HG02571 (cell line): ENCODE results near the gene RILPL2.
"Not testable (repeated sequence)": the region's sequence is repeated elsewhere in the genome, so short reads cannot be mapped to it uniquely, and the experiment has no call there.

Experiments used
- ATAC-seq: cut with Tn5 transposase; IDR thresholded peaks from one replicate; pipeline ENCODE4 v1.9.1; 2021; ENCODE audit warnings: mild to moderate bottlenecking, moderate library complexity; ENCODE audit not compliant: unreplicated experiment

The RILPL2 gene

GRCh38 chr12:123407269-123407668 is 29.2 kb downstream of the RILPL2 start:
- ATAC-seq, result not testable (repeated sequence)

GRCh38 chr12:123404581-123404980 is 31.9 kb downstream of the RILPL2 start:
- no peak for ATAC-seq

GRCh38 chr12:123401753-123402683 is 34.5 kb downstream of the RILPL2 start:
- no peak for ATAC-seq

- no peak for ATAC-seq
Observed at GRCh38 chr12:123399255-123399617, 37.2 kb downstream of the RILPL2 start.

GRCh38 chr12:123398550-123399254 is 37.8 kb downstream of the RILPL2 start:
- no peak for ATAC-seq

- no peak for ATAC-seq
Observed at GRCh38 chr12:123398177-123398549, 38.3 kb downstream of the RILPL2 start.

- ATAC-seq, result no peak
Observed at GRCh38 chr12:123397400-123397799, 39.1 kb downstream of the RILPL2 start.

GRCh38 chr12:123396954-123397353 is 39.5 kb downstream of the RILPL2 start:
- ATAC-seq, result no peak

- no peak for ATAC-seq
Observed at GRCh38 chr12:123396543-123396942, 39.9 kb downstream of the RILPL2 start.

GRCh38 chr12:123395236-123395635 is 41.2 kb downstream of the RILPL2 start:
- no peak for ATAC-seq

- no peak for ATAC-seq
Observed at GRCh38 chr12:123393747-123394146, 42.7 kb downstream of the RILPL2 start.

GRCh38 chr12:123391546-123392343 is 44.7 kb downstream of the RILPL2 start:
- ATAC-seq, result no peak

GRCh38 chr12:123390498-123391426 is 45.7 kb downstream of the RILPL2 start:
- ATAC-seq, result no peak

GRCh38 chr12:123389560-123390351 is 46.7 kb downstream of the RILPL2 start:
- peak; percentile 27 for ATAC-seq

GRCh38 chr12:123388951-123389559 is 47.4 kb downstream of the RILPL2 start:
- ATAC-seq, result peak; percentile 13

GRCh38 chr12:123388177-123388950 is 48.1 kb downstream of the RILPL2 start:
- ATAC-seq, result peak; percentile 33

- ATAC-seq, result no peak
Observed at GRCh38 chr12:123387508-123388176, 48.8 kb downstream of the RILPL2 start.

GRCh38 chr12:123385536-123385935 is 50.9 kb downstream of the RILPL2 start:
- ATAC-seq, result not testable (repeated sequence)
